ENCODE measurements around the gene C1orf116. TPM values are rescaled to one million over a fixed set of nuclear protein-coding genes. Genes with fewer than 3 reads are reported as not detected.

C1orf116 gene
- polyA plus RNA-seq, 3 donors, result 0.03 to 0.04 TPM; not detected in 1

- Mint-ChIP-seq H3K9me3 (peaks cover 0 to 2% (median 0%) of the 10 kb centered on the region in 7 donors), H3K4me1 (peaks cover 26% of the 10 kb centered on the region), H3K27ac (peak overlapping the region in 2 of 7 donors; percentile 22), H3K4me3 (no peak overlapping the region), H3K27me3 (ENCODE audit: low read depth in 3 of 3) (peaks cover 0 to 7% (median 0%) of the 10 kb centered on the region in 3 donors), H3K36me3 (peaks cover 53 to 78% of the 10 kb centered on the region in 2 donors)
- Histone ChIP-seq H3K4me3 (replicated peaks in 1 of 3; ENCODE audit: low read depth in 2 of 3, low read length in 3 of 3) (no peak overlapping the region), H2AFZ (ENCODE audit: insufficient read depth, low read depth, low read length, poor library complexity, severe bottlenecking) (no peak overlapping the region), H3K9ac (ENCODE audit: insufficient read depth, low read length, poor library complexity, severe bottlenecking) (no peak overlapping the region), H4K20me1 (ENCODE audit: insufficient read depth, low read length) (no peaks in the 10 kb centered on the region), H3K36me3 (replicated peaks in 1 of 2; ENCODE audit: control insufficient read depth in 1 of 2, insufficient read depth in 2 of 2, low read length in 2 of 2) (peaks cover 26 to 42% of the 10 kb centered on the region in 2 donors), H3K27me3 (ENCODE audit: control insufficient read depth in 2 of 2, insufficient read depth in 2 of 2, low read length in 2 of 2) (no peaks in the 10 kb centered on the region), H3K4me1 (ENCODE audit: control insufficient read depth in 1 of 2, insufficient read depth in 2 of 2, low read length in 2 of 2) (peaks cover 11 to 33% of the 10 kb centered on the region in 2 donors), H3K27ac (ENCODE audit: low read depth in 1 of 2, low read length in 2 of 2) (peak overlapping the region in 1 of 2 donors; percentile 25), H3K9me3 (replicated peaks in 1 of 2; ENCODE audit: control insufficient read depth in 1 of 2, insufficient read depth in 1 of 2, low read length in 2 of 2) (no peaks in the 10 kb centered on the region), H3K4me2 (replicated peaks; ENCODE audit: extremely low read depth, low read length, poor library complexity, severe bottlenecking) (no peak overlapping the region), H3K79me2 (ENCODE audit: insufficient read depth, low read length) (no peaks in the 10 kb centered on the region)
- no peak for DNase-seq
- intact Hi-C loops (cut with micrococcal nuclease), result no loop called here
- no peak for TF ChIP-seq CTCF (IDR thresholded peaks at IDR 0.05)
- 94% methylated on average over 4 of the region's 5 CpGs for WGBS (ENCODE audit: insufficient coverage)
These were observed 37.4 kb upstream of the C1orf116 start for GRCh38 chr1:207069858-207070506.

GRCh38 chr1:207069061-207069460 lies 36.5 kb upstream of the C1orf116 start:
- no peak overlapping the region for H2AFZ ChIP-seq (ENCODE audit: insufficient read depth, low read depth, low read length, poor library complexity, severe bottlenecking)
- WGBS (ENCODE audit: insufficient coverage), result 60% methylated on average over 2 of the region's 3 CpGs
- Mint-ChIP-seq H3K4me3 (no peak overlapping the region), H3K9me3 (peaks cover 0 to 2% (median 0%) of the 10 kb centered on the region in 7 donors), H3K4me1 (peaks cover 26% of the 10 kb centered on the region), H3K27ac (peak overlapping the region; percentile 50 to 85 (median 73)), H3K36me3 (peaks cover 59 to 81% of the 10 kb centered on the region in 2 donors), H3K27me3 (ENCODE audit: low read depth in 3 of 3) (peaks cover 0 to 7% (median 0%) of the 10 kb centered on the region in 3 donors)
- intact Hi-C loops (cut with micrococcal nuclease), result no loop called here
- H3K36me3 ChIP-seq (replicated peaks in 1 of 2; ENCODE audit: control insufficient read depth in 1 of 2, insufficient read depth in 2 of 2, low read length in 2 of 2), result peaks cover 30 to 51% of the 10 kb centered on the region in 2 donors
- TF ChIP-seq CTCF (IDR thresholded peaks at IDR 0.05), result no peak
- no peak overlapping the region for H3K4me2 ChIP-seq (replicated peaks; ENCODE audit: extremely low read depth, low read length, poor library complexity, severe bottlenecking)
- no peaks in the 10 kb centered on the region for H3K79me2 ChIP-seq (ENCODE audit: insufficient read depth, low read length)
- no peaks in the 10 kb centered on the region for H4K20me1 ChIP-seq (ENCODE audit: insufficient read depth, low read length)
- no peaks in the 10 kb centered on the region for H3K9me3 ChIP-seq (replicated peaks in 1 of 2; ENCODE audit: control insufficient read depth in 1 of 2, insufficient read depth in 1 of 2, low read length in 2 of 2)
- peak; percentile 64 to 75 (median 69) for DNase-seq
- no peaks in the 10 kb centered on the region for H3K27me3 ChIP-seq (ENCODE audit: control insufficient read depth in 2 of 2, insufficient read depth in 2 of 2, low read length in 2 of 2)
- peaks cover 11 to 33% of the 10 kb centered on the region in 2 donors for H3K4me1 ChIP-seq (ENCODE audit: control insufficient read depth in 1 of 2, insufficient read depth in 2 of 2, low read length in 2 of 2)
- no peak overlapping the region for H3K4me3 ChIP-seq (replicated peaks in 1 of 3; ENCODE audit: low read depth in 2 of 3, low read length in 3 of 3)
- peak overlapping the region in 1 of 2 donors; percentile 25 for H3K27ac ChIP-seq (ENCODE audit: low read depth in 1 of 2, low read length in 2 of 2)
- H3K9ac ChIP-seq (ENCODE audit: insufficient read depth, low read length, poor library complexity, severe bottlenecking), result no peak overlapping the region
